GM10266 (cell line): ENCODE measurements around the gene MRPL21.
"Not testable (repeated sequence)": the region's sequence is repeated elsewhere in the genome, so short reads cannot be mapped to it uniquely, and the experiment has no call there.

Source experiments
- DNase-seq: peaks from one replicate; pipeline ENCODE4 v3.0.0; 2012; ENCODE audit errors: extremely low spot score
- CTCF ChIP-seq: IDR thresholded peaks from 2 replicates; pipeline ENCODE4 v1.5.1; 2012; ENCODE audit warnings: mild to moderate bottlenecking, low read depth; ENCODE audit not compliant: control insufficient read depth, insufficient read depth; ENCODE audit errors: missing control alignments

Gene MRPL21

GRCh38 chr11:68896171-68896959 lies 7.3 kb downstream of the MRPL21 start:
- no peak for TF ChIP-seq CTCF
- DNase-seq: no peak

- no peak for TF ChIP-seq CTCF
- no peak for DNase-seq
These were observed 10.3 kb downstream of the MRPL21 start for GRCh38 chr11:68893282-68893681.

DNA sequence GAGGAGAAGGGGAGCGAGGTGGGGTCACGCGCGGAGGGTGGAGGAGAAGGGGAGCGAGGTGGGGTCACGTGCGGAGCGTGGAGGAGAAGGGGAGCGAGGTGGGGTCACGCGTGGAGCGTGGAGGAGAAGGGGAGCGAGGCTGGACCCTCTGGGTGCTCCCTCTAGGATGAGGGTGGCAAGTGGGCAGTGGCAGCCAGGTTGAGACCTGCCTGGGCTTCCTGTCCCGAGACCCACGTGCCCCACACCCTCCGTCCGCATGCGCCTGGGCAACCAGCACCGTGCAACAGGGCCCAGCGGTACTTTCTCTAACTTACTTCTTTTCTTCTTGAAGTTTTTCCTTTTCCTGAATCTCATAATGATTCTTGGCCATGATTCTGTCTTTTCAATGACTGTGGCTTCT lies 11.1 kb downstream of the MRPL21 start:
- no peak for TF ChIP-seq CTCF
- DNase-seq: no peak

- no peak for DNase-seq
These were observed 12.2 kb downstream of the MRPL21 start for GRCh38 chr11:68891351-68891948.

DNA sequence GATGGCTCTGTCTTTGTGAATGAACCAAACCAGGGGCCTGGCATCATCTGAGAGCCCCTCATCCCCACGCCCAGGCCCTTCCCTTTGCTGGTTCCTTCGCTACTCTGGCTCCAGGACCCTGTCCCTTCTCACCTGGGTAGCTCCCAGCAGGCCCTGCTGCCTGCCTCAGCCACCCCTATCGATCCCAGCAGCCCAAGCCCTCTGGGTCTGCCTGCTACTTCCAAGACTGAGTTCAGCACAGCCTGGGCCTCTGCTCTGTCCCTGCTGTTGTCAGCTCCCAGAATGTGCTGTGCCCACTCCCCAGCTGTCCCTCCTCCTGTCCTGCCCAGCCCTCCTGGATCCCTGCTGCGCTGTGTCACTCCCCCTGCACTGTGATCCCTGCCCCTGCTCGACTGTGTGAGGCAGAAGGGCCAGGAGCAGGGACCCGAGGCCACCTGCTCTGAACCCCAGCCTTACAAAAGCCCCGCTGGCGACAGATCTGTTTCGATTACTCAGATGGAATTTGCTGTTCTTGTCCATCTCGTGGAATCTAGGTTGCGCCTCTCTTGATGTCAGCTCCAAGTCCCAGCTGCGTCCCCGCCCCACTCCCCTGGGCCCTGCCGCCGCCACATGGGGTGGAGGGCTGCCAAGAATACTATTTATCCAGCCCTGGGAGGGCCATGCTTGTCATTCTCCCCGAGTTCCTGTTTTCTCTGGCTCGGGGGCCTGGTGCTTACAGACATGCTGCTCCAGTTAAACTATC lies 13.0 kb downstream of the MRPL21 start:
- TF ChIP-seq CTCF: no peak
- DNase-seq: no peak

More at GRCh38 chr11:68891351-68891948, 12.2 kb downstream of the MRPL21 start:
- TF ChIP-seq CTCF: no peak

DNA sequence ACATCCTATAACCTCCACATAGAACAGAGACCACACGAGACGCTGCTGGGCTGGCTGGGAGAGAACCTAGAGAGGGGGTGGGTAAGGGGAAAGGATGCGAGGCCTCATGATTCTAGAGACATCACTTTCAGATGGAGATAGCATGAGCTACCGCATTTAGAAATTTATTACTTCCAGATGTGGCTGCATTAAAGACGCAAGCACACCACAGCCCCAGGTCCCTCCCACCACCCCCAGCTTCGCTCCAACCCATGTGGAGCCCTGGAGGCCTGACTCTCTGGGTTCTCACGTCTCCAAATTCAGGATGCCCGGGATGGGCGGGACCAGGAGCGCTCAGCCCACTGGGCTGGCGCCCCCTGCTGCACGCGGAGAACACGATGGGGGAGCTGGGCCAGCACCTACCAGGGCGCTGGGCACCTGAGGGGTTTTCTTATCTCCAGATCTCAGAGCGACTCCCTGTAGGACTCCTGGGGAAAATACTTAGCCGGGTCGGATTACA lies 13.6 kb downstream of the MRPL21 start:
- DNase-seq: no peak

GRCh38 chr11:68884827-68885226 lies 18.8 kb downstream of the MRPL21 start:
- DNase-seq: not testable (repeated sequence)

More for the DNA sequence above, 13.6 kb downstream of the MRPL21 start:
- TF ChIP-seq CTCF: peak; percentile 20
